ENCODE measurements around the gene BIN1. TPM values are rescaled to one million over a fixed set of nuclear protein-coding genes. Genes with fewer than 3 reads are reported as not detected.
"Not testable (repeated sequence)": the region's sequence is repeated elsewhere in the genome, so short reads cannot be mapped to it uniquely, and the experiment has no call there.

Gene BIN1
- total RNA-seq, 1 donor from 2014 or later, result 99.0 TPM

DNA sequence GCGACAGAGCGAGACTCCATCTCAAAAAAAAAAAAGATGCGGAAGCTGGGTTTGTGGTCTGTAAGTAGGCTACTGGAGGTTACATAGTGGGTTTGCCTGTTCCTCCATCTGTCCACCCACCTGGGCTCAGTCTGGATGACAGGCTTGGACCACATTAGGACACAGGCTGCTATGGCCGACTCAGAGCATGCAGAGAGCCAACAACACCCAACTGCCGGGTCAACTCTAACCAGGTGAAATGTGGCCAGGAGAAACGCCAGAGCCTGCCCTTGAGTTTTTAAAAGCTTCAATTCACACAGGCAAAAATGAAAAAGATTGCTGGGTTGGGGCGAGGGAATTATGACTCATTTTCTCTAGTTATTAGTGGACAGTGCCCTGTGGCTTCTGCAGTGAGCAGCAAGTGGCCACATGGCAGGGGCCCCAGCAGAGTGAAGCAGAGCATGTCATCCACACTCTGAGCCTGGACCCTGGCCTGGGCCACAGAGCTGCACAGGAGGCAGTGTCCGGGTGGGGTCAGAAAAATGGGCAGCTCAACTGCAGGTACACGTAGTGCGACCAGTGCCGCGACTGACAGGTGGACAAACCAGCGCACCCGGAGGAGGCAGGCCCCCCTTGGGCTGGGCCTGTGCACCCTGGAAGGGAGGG is 67.4 kb downstream of the BIN1 start:
- H3K4me3 ChIP-seq (ENCODE audit: low read depth, low read length), result no peak overlapping the region
- no peak for DNase-seq (ENCODE audit: low read depth)
- TF ChIP-seq, protein P1, sequence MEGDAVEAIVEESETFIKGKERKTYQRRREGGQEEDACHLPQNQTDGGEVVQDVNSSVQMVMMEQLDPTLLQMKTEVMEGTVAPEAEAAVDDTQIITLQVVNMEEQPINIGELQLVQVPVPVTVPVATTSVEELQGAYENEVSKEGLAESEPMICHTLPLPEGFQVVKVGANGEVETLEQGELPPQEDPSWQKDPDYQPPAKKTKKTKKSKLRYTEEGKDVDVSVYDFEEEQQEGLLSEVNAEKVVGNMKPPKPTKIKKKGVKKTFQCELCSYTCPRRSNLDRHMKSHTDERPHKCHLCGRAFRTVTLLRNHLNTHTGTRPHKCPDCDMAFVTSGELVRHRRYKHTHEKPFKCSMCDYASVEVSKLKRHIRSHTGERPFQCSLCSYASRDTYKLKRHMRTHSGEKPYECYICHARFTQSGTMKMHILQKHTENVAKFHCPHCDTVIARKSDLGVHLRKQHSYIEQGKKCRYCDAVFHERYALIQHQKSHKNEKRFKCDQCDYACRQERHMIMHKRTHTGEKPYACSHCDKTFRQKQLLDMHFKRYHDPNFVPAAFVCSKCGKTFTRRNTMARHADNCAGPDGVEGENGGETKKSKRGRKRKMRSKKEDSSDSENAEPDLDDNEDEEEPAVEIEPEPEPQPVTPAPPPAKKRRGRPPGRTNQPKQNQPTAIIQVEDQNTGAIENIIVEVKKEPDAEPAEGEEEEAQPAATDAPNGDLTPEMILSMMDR (conservative IDR thresholded peaks at IDR 0.05; ENCODE audit: low read depth, low read length), result no peak

DNA sequence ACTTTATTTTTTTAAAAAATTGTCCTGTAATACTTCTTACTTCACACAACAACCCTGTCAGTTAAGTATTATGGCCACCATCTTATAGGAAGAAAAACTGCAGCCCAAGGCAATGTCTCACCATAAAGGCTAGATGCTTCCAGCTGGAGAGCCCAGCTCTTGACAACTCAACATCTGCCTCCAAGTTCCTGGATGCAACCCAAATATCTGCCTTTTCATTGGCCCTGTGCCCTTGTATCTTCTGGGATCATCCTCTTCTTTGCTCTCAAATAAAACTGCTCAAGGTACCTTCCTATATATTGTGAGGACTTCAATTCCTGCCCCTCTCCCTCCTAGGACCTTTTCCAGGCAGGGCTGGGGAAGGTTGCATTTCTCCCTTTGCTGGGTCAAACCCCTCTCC is 69.5 kb downstream of the BIN1 start:
- no peak overlapping the region for H3K4me3 ChIP-seq (ENCODE audit: low read depth, low read length)
- no peak for DNase-seq (ENCODE audit: low read depth)
- TF ChIP-seq, protein P1 (conservative IDR thresholded peaks at IDR 0.05; ENCODE audit: low read depth, low read length), result no peak

DNA sequence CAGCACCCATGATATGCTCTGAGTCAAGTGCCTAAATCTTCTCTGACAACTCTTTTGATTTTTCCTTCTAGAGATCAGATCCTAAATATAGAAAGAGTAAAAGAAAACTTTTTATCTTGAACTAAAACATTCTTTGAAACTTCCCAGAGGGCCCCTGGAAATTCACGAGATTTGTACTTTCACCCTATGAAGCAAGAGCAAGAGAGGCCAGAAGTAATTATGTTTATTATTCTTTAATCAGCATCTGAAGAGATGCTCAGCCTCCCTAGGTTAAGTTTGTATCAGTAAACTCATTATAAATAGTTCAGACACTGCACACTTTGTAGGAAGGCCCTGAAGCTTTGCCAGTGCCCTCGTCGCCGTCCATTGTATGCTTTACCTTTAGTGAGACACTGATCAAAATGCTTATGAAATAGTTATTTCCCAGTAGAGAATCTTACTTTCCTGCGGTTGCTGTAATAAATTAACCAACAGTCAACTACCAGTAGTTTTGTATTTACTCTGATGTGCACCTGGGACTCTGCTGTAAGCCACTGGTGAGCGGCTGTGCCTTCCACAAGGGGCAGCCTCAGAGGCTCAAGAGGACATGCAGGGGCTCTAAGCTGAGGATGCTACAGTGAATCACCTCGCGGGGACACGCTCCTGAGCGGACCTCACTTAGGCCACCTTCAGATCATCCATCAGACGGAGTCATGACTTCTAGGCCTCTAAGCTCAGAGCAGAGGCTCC is 71.9 kb downstream of the BIN1 start:
- no peak overlapping the region for H3K4me3 ChIP-seq (ENCODE audit: low read depth, low read length)
- TF ChIP-seq, protein P1 (conservative IDR thresholded peaks at IDR 0.05; ENCODE audit: low read depth, low read length), result peak; percentile 28
- no peak for DNase-seq (ENCODE audit: low read depth)

DNA sequence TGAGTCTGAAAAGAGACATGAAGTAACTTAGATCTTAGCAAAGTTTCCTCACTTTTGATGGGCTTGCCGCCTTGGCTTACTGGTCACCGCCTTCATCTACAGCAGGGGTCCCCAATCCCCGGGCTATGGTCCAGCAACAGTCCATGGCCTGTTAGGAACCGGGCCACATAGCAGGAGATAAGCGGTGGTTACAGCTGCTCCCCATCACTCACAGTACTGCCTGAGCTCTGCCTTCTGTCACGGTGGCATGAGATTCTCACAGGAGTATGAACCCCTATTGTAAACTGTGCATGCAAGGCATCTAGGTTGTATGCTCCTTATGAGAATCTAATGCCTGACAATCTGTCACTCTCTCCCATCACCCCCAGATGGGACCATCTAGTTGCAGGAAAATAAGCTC is 72.9 kb downstream of the BIN1 start:
- H3K4me3 ChIP-seq (ENCODE audit: low read depth, low read length), result no peak overlapping the region
- DNase-seq (ENCODE audit: low read depth), result no peak
- TF ChIP-seq, protein P1 (conservative IDR thresholded peaks at IDR 0.05; ENCODE audit: low read depth, low read length), result no peak

DNA sequence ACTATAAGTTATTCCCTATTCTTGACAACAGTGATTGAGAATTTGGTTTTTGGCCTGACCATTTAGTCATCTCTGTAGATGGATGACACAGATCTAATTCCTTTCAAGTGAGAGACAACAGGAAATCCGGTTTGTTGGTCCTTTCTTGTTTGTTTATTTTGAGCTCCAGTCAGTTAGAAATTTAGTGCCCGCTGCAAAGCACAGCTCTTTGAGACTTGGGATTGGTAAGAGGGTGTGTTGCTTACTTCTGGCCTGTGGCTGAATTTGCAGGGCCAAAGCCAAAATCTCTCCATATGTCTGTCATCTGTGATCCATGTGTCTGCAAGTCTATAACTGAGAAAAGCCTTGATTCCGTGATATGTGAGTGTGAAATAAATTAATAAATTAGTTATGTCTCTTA is 74.3 kb downstream of the BIN1 start:
- TF ChIP-seq, protein P1 (conservative IDR thresholded peaks at IDR 0.05; ENCODE audit: low read depth, low read length), result no peak
- H3K4me3 ChIP-seq (ENCODE audit: low read depth, low read length), result no peak overlapping the region
- no peak for DNase-seq (ENCODE audit: low read depth)

DNA sequence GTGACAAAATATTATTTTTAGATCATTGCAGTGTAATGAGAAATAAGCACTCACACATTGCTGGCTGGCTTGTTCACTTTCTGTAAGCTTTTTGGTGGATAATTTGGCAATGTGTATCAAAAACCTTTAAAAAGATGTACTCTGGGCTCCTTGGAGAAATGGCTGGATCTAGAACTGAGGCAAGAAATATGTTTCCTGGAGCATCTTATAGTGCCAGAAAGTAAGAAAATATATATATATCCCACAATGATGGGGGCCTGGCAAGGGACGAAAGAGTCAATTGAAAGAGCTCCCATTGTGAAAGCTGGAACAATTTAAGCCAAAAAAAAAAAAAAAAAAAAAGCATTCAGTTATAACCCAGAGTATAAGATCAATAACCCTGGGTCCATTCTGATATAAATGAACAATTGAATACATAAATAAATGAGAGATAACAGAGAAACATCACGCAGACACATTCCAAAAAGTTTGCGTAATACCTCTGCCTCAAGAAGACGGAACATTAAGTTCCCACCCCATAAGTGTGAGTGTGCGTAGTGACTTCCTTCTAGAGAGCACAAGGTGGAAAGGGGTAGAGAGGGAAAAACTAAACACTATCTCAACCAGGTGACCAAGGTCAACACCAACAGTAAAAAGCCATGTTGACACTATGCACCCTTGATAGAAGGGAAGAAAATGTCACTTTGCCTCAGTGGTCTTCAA is 77.5 kb downstream of the BIN1 start:
- TF ChIP-seq, protein P1 (conservative IDR thresholded peaks at IDR 0.05; ENCODE audit: low read depth, low read length), result no peak
- H3K4me3 ChIP-seq (ENCODE audit: low read depth, low read length), result no peak overlapping the region
- no peak for DNase-seq (ENCODE audit: low read depth)

DNA sequence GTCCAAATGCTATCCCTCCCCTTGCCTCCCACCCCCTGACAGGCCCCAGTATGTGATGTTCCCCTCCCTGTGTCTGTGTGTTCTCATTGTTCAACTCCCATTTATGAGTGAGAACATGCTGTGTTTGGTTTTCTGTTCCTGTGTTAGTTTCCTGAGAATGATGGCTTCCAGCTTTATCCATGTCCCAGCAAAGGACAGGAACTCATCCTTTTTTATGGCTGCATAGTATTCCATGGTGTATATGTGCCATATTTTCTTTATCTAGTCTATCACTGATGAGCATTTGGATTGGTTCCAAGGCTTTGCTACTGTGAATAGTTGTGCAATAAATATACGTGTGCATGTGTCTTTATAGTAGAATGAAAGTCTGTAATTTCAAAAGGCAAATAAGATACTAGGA is 78.2 kb downstream of the BIN1 start:
- DNase-seq (ENCODE audit: low read depth); H3K4me3 ChIP-seq (ENCODE audit: low read depth, low read length): not testable (repeated sequence)
